ENCODE results near the gene CRYGN.

GRCh38 chr7:151405056-151405455 is 34.9 kb downstream of the CRYGN start:
- TF ChIP-seq CTCF (conservative IDR thresholded peaks at IDR 0.05 in 1 of 2, IDR thresholded peaks at IDR 0.05 in 1 of 2; ENCODE audit: extremely low read depth in 1 of 2, insufficient read depth in 1 of 2, low read depth in 1 of 2, low read length in 2 of 2) (no peak), EZH2 (IDR thresholded peaks at IDR 0.05; ENCODE audit: borderline replicate concordance, low read length) (no peak)
